Adrenal gland (tissue), 5 donors: ENCODE measurements around the gene COQ8B.

ENCODE experiments used
- POLR2A ChIP-seq, 2 donors: fragments of 450-650 bp; IDR thresholded peaks; one replicate each; pipeline ENCODE4 v1.6.1; 2017; ENCODE audit warnings: antibody characterized with exemption in 2 of 2, mild to moderate bottlenecking in 2 of 2, moderate library complexity in 1 of 2
- TF ChIP-seq, protein P1 (sequence below), 6 experiments: fragments of 450-650 bp in 4 of 6; fragments of 200-600 bp in 2 of 6; sonication (generic) in 1 of 6; IDR thresholded peaks; 1 replicate in 5 of 6; 2 replicates in 1 of 6; pipeline versions ENCODE4 v1.5.1 to v1.8.0; 2016 to 2021; ENCODE audit warnings: antibody characterized with exemption in 6 of 6, mild to moderate bottlenecking in 2 of 6, moderate library complexity in 1 of 6
- donor health status: DM: no; HTN: no; CAD: no.

DNA sequence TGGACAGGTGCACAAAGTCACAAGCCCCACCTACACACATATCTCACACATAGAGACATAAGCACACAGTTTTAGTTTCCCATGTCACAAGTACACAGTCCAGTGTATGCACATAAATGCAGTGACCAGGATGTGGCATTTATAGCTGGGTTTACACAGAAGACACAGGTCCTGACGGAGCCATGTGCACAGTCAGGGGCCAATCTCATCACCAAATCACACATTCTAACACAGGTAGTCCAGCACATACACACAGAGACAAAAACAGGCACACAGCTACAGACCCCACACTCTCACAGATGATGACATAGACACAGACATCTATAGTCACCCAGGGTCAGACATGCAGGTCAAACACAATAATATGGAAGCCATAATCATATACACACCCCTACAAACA lies 28.4 kb downstream of the COQ8B start:
- TF ChIP-seq, protein P1, sequence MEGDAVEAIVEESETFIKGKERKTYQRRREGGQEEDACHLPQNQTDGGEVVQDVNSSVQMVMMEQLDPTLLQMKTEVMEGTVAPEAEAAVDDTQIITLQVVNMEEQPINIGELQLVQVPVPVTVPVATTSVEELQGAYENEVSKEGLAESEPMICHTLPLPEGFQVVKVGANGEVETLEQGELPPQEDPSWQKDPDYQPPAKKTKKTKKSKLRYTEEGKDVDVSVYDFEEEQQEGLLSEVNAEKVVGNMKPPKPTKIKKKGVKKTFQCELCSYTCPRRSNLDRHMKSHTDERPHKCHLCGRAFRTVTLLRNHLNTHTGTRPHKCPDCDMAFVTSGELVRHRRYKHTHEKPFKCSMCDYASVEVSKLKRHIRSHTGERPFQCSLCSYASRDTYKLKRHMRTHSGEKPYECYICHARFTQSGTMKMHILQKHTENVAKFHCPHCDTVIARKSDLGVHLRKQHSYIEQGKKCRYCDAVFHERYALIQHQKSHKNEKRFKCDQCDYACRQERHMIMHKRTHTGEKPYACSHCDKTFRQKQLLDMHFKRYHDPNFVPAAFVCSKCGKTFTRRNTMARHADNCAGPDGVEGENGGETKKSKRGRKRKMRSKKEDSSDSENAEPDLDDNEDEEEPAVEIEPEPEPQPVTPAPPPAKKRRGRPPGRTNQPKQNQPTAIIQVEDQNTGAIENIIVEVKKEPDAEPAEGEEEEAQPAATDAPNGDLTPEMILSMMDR (IDR thresholded peaks at IDR 0.05), result no peak
- no peak for TF ChIP-seq POLR2A (IDR thresholded peaks at IDR 0.05)
